ENCODE results near the gene ATP6V0E2. TPM values are rescaled to one million over a fixed set of nuclear protein-coding genes. Genes with fewer than 3 reads are reported as not detected.

The ATP6V0E2 gene
- total RNA-seq, 1 donor from 2014 or later, result 27.1 TPM

DNA sequence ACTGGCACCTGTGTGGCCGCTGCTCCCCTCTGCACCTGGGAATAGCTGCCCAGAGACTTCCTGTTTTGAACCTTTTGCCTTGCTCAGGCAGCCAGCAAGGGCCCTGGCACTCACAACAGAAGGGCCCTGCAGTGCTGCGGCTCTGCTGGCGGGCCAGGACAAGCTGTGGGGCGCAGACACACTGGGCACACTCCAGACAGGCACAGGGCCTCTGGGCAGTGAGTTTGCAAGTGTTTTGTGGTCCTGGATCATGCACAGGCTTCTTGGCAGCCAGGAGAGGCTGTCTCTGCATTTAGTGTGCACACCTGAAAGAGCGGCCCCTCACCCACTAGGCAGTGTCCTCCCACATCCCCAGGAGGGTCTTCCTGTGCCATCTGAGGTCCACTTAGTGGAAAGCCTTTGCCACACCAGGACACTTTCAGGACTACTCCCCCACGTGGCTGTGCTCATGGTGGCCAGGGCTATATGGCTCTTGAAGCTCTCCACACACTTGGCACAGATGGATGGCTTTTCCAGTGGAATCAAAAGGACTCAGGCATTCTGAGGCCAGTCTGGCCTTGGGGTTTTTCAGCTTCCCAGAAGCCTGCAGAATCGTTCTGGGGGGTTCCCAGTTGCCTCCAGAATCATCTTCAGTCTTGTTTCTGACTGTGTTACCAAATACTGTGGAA, 5.0 kb upstream of the ATP6V0E2 start:
- H3K27me3 Mint-ChIP-seq (ENCODE audit: unreplicated experiment), result no peaks in the 10 kb centered on the region
- H3K9me3 Mint-ChIP-seq (ENCODE audit: unreplicated experiment), result no peaks in the 10 kb centered on the region
- H3K4me3 Mint-ChIP-seq (ENCODE audit: unreplicated experiment), result no peak overlapping the region
- peaks cover 10% of the 10 kb centered on the region for H3K4me1 Mint-ChIP-seq (ENCODE audit: unreplicated experiment)
- no peak for DNase-seq (ENCODE audit: extremely low spot score, unreplicated experiment)
- TF ChIP-seq, protein P1, sequence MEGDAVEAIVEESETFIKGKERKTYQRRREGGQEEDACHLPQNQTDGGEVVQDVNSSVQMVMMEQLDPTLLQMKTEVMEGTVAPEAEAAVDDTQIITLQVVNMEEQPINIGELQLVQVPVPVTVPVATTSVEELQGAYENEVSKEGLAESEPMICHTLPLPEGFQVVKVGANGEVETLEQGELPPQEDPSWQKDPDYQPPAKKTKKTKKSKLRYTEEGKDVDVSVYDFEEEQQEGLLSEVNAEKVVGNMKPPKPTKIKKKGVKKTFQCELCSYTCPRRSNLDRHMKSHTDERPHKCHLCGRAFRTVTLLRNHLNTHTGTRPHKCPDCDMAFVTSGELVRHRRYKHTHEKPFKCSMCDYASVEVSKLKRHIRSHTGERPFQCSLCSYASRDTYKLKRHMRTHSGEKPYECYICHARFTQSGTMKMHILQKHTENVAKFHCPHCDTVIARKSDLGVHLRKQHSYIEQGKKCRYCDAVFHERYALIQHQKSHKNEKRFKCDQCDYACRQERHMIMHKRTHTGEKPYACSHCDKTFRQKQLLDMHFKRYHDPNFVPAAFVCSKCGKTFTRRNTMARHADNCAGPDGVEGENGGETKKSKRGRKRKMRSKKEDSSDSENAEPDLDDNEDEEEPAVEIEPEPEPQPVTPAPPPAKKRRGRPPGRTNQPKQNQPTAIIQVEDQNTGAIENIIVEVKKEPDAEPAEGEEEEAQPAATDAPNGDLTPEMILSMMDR (IDR thresholded peaks at IDR 0.05), result no peak
- H3K36me3 Mint-ChIP-seq (ENCODE audit: unreplicated experiment), result no peaks in the 10 kb centered on the region
- H3K27ac Mint-ChIP-seq (ENCODE audit: unreplicated experiment), result no peak overlapping the region

DNA sequence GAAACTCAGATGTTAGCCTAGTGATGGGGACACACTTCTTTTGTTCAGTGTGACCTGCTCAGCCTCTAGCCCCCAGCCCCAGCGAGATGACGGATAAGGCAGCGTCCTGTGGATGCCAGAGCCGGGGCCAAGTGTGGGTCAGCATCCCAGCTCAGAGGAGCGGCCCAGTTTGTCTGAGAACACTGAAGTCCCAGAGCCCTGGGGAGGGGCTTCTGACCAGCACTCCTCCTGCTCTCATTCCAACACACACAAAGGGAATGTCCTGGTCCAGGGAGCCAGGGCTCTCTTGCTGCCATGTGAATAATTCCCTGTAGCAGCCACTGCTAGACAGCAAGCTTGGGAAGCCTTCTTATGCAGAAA, 4.5 kb upstream of the ATP6V0E2 start:
- Mint-ChIP-seq H3K4me1 (ENCODE audit: unreplicated experiment) (peaks cover 11% of the 10 kb centered on the region), H3K4me3 (ENCODE audit: unreplicated experiment) (no peak overlapping the region), H3K36me3 (ENCODE audit: unreplicated experiment) (no peaks in the 10 kb centered on the region), H3K27ac (ENCODE audit: unreplicated experiment) (no peak overlapping the region), H3K27me3 (ENCODE audit: unreplicated experiment) (no peaks in the 10 kb centered on the region), H3K9me3 (ENCODE audit: unreplicated experiment) (no peaks in the 10 kb centered on the region)
- DNase-seq (ENCODE audit: extremely low spot score, unreplicated experiment), result no peak
- TF ChIP-seq, protein P1 (IDR thresholded peaks at IDR 0.05), result no peak

DNA sequence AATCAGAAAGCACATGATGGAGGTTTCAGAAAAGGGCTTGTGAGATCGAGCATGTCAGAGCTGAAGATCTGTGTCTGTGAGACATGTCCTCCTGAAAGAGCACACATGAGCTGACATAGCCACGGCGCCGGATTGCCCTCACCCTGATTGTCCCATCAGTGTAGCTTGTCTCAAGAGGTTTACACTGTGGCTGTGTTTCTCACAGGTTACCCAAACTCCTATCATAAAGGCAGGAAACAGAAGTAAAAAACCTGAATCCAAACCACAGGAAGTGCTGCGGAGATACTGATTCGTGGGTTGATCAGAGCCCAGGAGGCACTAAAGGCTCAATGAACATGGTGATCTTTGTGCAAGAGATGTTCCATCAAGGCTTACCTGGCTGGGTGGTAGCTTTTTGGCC, 3.9 kb upstream of the ATP6V0E2 start:
- DNase-seq (ENCODE audit: extremely low spot score, unreplicated experiment), result peak; percentile 32
- no peak overlapping the region for H3K4me3 Mint-ChIP-seq (ENCODE audit: unreplicated experiment)
- TF ChIP-seq, protein P1 (IDR thresholded peaks at IDR 0.05), result no peak
- no peaks in the 10 kb centered on the region for H3K9me3 Mint-ChIP-seq (ENCODE audit: unreplicated experiment)
- H3K27me3 Mint-ChIP-seq (ENCODE audit: unreplicated experiment), result no peaks in the 10 kb centered on the region
- no peaks in the 10 kb centered on the region for H3K36me3 Mint-ChIP-seq (ENCODE audit: unreplicated experiment)
- peaks cover 16% of the 10 kb centered on the region for H3K4me1 Mint-ChIP-seq (ENCODE audit: unreplicated experiment)
- H3K27ac Mint-ChIP-seq (ENCODE audit: unreplicated experiment), result no peak overlapping the region

DNA sequence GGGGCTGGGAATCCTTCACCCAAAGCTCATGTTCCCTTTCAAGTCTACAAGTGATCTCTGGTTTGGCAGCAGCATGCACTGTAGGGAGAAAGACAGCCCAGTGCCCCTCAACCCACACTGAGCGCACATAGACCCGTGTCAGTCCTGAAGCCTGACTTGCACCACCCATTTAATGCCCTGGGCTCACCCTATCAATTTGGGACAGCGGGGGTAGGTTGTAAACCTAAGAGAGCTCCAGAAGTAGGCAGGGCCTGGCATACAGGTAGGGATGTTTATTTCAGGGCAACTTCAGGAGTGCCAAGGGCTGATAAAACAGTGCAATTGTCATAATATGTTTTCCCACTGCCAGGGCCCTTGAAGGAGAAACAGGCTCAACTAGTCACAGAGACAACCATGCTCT, 3.5 kb upstream of the ATP6V0E2 start:
- no peaks in the 10 kb centered on the region for H3K36me3 Mint-ChIP-seq (ENCODE audit: unreplicated experiment)
- no peak overlapping the region for H3K4me3 Mint-ChIP-seq (ENCODE audit: unreplicated experiment)
- H3K9me3 Mint-ChIP-seq (ENCODE audit: unreplicated experiment), result no peaks in the 10 kb centered on the region
- TF ChIP-seq, protein P1 (IDR thresholded peaks at IDR 0.05), result no peak
- no peaks in the 10 kb centered on the region for H3K27me3 Mint-ChIP-seq (ENCODE audit: unreplicated experiment)
- H3K27ac Mint-ChIP-seq (ENCODE audit: unreplicated experiment), result no peak overlapping the region
- peak; percentile 57 for DNase-seq (ENCODE audit: extremely low spot score, unreplicated experiment)
- peaks cover 18% of the 10 kb centered on the region for H3K4me1 Mint-ChIP-seq (ENCODE audit: unreplicated experiment)

DNA sequence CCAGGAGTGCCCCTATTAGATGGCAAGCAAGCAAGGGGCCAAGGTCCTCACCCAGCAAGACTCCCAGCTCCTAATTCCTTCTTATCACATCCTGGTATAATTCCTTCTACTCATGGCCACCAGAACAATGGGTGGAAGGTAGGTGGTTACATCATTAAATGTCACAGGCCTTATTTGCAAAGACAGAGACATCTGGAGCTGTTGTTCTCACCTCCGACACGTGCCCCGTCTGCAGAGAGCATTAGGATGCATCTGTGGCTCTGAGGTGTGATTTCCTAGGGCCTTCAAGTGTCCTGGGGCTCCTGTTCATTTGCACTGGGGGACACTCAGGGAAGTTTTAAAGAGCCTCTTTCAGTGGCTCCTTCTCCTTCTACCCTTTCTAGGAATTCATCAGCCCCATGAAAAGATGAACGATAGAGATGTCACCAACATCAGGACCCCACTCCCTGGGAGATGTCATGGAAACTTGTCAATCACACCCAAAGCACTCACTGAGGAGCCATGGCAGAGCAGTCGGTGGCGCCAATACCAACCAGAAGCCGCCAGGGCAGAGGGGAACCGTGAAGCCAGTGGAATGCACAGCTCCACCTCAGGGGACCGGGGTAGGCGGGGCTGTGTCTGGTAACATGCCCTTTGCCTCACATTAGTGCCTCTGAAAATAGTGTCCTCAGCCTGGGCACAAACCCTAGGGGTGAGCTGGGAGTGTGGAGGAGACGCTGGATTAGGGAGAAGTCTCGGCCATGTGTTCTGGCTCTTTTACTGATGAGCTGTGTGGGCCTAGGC, 2.9 kb upstream of the ATP6V0E2 start:
- Mint-ChIP-seq H3K27me3 (ENCODE audit: unreplicated experiment) (no peaks in the 10 kb centered on the region), H3K27ac (ENCODE audit: unreplicated experiment) (no peak overlapping the region), H3K36me3 (ENCODE audit: unreplicated experiment) (no peaks in the 10 kb centered on the region), H3K4me3 (ENCODE audit: unreplicated experiment) (no peak overlapping the region), H3K4me1 (ENCODE audit: unreplicated experiment) (peaks cover 21% of the 10 kb centered on the region), H3K9me3 (ENCODE audit: unreplicated experiment) (no peaks in the 10 kb centered on the region)
- peak; percentile 68 for DNase-seq (ENCODE audit: extremely low spot score, unreplicated experiment)
- TF ChIP-seq, protein P1 (IDR thresholded peaks at IDR 0.05), result no peak

Measured in osteocyte (in vitro differentiated cells).